ENCODE measurements around the gene KIAA0825. TPM values are rescaled to one million over a fixed set of nuclear protein-coding genes. Genes with fewer than 3 reads are reported as not detected.

KIAA0825 gene, protein sequence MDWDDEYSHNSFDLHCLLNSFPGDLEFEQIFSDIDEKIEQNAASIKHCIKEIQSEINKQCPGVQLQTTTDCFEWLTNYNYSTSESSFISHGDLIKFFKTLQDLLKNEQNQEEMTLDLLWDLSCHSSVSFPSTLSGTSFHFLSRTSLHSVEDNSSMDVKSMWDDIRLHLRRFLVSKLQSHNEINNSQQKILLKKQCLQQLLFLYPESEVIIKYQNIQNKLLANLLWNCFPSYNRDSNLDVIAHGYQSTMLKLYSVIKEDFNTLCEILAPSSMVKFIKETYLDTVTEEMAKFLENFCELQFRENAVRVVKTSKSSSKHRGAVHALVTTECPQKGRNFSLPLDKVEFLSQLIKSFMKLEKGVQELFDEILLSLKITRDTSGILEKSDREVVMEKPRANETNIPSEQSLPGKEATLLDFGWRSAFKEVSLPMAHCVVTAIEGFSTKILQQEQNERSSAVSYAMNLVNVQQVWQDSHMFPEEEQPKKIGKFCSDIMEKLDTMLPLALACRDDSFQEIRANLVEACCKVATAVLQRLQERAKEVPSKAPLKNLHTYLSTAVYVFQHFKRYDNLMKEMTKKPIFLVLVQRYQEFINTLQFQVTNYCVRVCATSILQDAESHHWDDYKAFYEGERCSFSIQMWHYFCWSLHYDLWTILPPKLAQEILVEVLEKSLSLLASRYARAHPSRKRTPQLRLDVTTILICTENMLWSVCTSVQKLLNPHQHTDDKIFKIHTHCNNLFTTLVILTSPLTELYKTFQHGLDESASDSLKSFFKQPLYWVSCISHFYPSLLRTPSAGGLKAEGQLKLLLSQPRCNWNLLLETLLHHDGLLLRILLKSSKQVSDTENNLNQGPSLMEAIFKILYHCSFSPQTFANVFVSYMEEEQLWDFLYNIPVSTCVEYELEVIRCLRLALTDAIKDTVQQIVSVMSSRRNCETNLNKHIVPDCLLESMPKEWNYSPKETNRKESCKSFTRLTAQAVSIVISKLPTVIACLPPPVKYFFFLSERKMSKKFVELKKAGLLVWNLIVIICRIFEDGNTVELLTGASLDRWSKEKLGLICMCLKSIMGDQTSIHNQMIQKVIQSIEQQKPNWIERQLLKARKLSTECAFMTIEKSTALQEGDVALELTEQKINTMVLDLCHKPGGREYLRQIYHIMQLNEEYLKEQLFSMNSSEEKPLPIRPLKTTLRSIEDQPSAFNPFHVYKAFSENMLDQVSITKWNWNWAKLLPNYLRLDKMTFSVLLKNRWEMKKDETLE (N-terminal part only)
- 1.3 and 2.0 TPM in 2 replicates for total RNA-seq

DNA sequence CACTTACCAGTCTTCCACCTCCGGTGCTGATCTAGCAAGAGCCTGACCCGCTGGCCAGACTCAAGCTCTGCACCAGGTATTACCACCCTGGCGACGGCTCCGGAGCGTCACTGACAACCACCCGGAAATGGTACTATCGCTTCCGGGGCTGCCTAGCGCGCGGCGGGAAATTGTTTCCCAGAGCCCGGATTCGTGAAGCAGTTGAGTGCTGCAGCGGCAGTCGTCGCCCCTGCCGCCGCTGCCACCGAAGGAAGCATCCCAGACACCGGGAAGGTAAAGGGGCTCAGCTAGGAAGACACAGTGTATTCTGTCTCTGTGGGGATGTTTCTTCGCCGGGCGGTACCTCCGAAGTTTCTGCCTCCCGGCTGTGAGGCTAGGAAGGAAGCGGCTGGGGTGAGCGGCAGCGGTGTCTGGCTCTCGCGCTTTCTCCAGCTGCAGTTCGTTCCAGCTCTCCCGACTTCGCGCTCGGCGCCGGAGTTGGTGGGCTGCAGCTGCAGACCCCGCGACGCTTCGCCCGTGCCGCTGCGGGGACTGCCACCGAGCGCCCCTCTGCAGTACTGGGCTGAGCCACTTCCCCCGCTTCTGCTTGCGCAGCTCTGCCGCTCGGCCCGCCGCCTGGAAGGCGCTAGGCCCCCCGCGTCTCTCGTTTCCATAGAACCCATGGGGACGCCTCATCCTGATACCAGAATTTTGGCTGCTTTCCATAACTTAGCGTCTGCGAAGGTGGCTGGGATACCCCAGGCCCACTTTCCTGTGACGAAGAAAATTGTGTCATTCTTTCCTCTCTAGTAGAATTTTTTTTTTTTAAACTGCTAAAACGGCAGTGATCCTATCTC is at the start of gene KIAA0825, which contains the start of gene SLF1:
Gene KIAA0825, minus strand, starts transcription at position 112 of the 836 bp plus-strand sequence. CDS start 81,478 bp downstream, outside the sequence.
Gene SLF1, plus strand, starts transcription at position 177 of the 836 bp plus-strand sequence. CDS start 10,142 bp downstream, outside the sequence.

Other genes with a start within 250 kb of the KIAA0825 start
- 6.2 and 8.5 TPM in 2 replicates for gene SLF1, start 65 bp upstream of the KIAA0825 start, total RNA-seq